NCI-H524 (cell line): ENCODE measurements around the gene PRKCH.

Experiments
- DNase-seq, 2 experiments: peaks; one replicate each; lab custom pipeline; 2025; lab: John Stamatoyannopoulos, UW

PRKCH gene

GRCh38 chr14:61589691-61590581 is 268.6 kb downstream of the PRKCH start:
- DNase-seq = no peak

DNA sequence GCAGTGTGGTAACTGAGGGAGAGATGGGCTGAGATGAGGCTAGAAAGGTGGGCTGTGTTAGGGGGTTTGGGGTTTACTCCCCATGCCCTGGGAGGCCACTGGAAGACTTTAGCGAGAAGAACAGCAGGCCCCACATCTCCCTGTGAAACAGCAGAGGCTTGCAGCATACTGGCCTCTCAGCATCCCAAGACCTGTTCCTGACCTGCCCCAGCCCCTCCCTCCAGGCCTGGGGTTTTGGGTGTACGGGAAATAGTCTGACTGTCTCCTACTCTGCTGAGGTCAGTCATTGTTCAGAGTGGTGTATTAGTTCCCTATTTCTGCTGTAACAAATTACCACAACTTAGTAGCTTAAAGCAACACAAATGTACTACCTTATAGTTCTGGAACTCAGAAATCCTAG is 270.5 kb downstream of the PRKCH start:
- no peak for DNase-seq

DNA sequence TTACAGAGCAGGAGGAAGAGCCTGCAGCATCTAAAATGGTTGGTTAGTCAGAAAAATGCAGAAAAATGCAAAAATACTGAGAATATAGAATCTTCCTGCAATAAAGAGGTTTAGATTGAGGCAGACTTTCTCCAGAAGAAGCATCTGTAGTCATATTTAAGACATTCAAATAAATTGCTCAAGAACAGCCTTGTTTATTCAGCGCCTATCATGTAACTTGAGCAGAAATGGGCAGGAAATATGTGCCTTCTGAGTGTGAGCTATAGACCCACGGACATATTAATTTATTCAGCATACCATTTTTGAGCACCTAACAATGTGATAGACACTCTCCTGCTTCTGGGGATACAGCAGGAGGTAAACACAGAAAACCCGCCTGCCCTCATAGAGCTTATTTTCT is 272.0 kb downstream of the PRKCH start:
- DNase-seq = no peak

DNA sequence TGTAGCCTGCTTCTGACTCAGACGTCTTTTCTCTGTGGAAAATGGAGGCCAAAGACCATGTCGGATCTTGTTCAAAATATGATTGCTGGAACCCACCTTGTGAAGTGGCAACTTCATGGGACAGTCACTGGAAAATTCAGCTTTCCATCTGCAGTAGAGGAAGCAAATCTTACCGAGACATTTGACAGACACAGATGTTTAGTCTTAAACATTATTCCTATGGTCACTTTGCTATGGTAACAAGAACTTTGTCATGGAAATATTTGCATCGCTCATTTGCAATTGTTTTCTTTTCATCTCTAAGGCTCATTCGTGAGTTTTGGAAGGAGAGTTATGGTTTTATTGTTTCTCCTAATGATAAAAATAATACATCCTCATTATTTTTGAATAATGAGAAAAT is 275.6 kb downstream of the PRKCH start:
- DNase-seq = no peak

DNA sequence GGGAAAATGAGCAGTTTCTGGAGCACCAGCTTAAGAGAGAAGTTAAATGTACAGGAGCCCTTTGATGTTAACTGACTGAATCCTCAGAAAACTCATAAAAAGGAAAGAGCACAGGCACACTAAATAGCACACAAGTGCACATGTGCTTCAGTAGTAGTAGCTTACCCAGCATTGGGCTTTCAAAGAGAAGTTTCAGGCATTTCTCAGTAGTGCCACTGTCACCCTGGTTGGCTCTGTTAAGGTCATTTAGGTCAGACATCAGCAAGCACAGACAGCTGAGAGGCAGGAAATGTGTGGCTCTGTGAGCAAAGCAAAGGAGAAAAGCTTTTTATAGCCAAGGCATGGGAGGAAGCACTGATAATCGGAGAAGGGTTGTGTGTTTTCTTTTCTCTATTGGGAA is 277.6 kb downstream of the PRKCH start:
- DNase-seq = no peak

- no peak for DNase-seq
These were observed 278.6 kb downstream of the PRKCH start for GRCh38 chr14:61599942-61600341.
